Measurements from ENCODE around the gene DMXL1. TPM values are rescaled to one million over a fixed set of nuclear protein-coding genes. Genes with fewer than 3 reads are reported as not detected.
A peak's percentile ranks its signal among the peaks of the same experiment; 100 is the strongest.

Gene DMXL1
- polyA plus RNA-seq, 1 of the 3 experiments (the other 2 are of a cell fraction), result 6.6 TPM

GRCh38 chr5:119268387-119269060, 197.6 kb downstream of the DMXL1 start (continued):
- TF ChIP-seq TAF1 (IDR thresholded peaks at IDR 0.05; ENCODE audit: borderline replicate concordance, low read depth, low read length), result peak; percentile 55; the same call in 1 of the 2 replicates
- no peak for TF ChIP-seq YY1 (IDR thresholded peaks at IDR 0.05; ENCODE audit: low read depth)
- TF ChIP-seq FOXJ3 (CRISPR knock-in tag; IDR thresholded peaks at IDR 0.05), result no peak
- TF ChIP-seq EP300 (IDR thresholded peaks at IDR 0.05; ENCODE audit: borderline replicate concordance in 1 of 2, low read depth in 1 of 2, low read length in 1 of 2), result no peak; a peak in 1 of 4 replicates
- TF ChIP-seq MXI1 (IDR thresholded peaks at IDR 0.05; ENCODE audit: low read depth, low read length), result peak; percentile 65
- peak; percentile 40 for TF ChIP-seq NRF1 (IDR thresholded peaks at IDR 0.05; ENCODE audit: low read depth, low read length)
- no peak for TF ChIP-seq MEF2A (IDR thresholded peaks at IDR 0.05; ENCODE audit: borderline replicate concordance, low read depth)
- TF ChIP-seq POLR2AphosphoS5 (IDR thresholded peaks at IDR 0.05; ENCODE audit: low read depth, low read length), result peak; percentile 94
- TF ChIP-seq NFIC (IDR thresholded peaks at IDR 0.05; ENCODE audit: borderline replicate concordance), result no peak
- no peak for TF ChIP-seq USF1 (IDR thresholded peaks at IDR 0.05; ENCODE audit: borderline replicate concordance, low read depth)
- TF ChIP-seq RAD21 (IDR thresholded peaks at IDR 0.05; ENCODE audit: low read length), result peak; percentile 0; the same call in 1 of the 2 replicates
- TF ChIP-seq FOSL2 (IDR thresholded peaks at IDR 0.05; ENCODE audit: borderline replicate concordance, low read depth), result no peak

- TF ChIP-seq YY1 (IDR thresholded peaks at IDR 0.05; ENCODE audit: low read depth), result no peak
- peak; percentile 3; the same call in 1 of the 2 replicates for TF ChIP-seq POLR2AphosphoS5 (IDR thresholded peaks at IDR 0.05; ENCODE audit: low read depth, low read length)
- TF ChIP-seq MEF2A (IDR thresholded peaks at IDR 0.05; ENCODE audit: borderline replicate concordance, low read depth), result no peak
- no peak for TF ChIP-seq JUND (IDR thresholded peaks at IDR 0.05)
- TF ChIP-seq FOXJ3 (CRISPR knock-in tag; IDR thresholded peaks at IDR 0.05), result no peak
- TF ChIP-seq SIN3A (IDR thresholded peaks at IDR 0.05; ENCODE audit: borderline replicate concordance, low read depth, low read length), result no peak
- TF ChIP-seq GATA2 (CRISPR knock-in tag; IDR thresholded peaks at IDR 0.05), result peak; percentile 76
- TF ChIP-seq REST (IDR thresholded peaks at IDR 0.05; ENCODE audit: low read depth, low read length), result no peak
- no peak for TF ChIP-seq PBX3 (IDR thresholded peaks at IDR 0.05)
- no peak for TF ChIP-seq SMC3 (IDR thresholded peaks at IDR 0.05; ENCODE audit: low read depth, low read length)
- TF ChIP-seq FOXM1 (IDR thresholded peaks at IDR 0.05; ENCODE audit: low read depth), result no peak
- no peak for TF ChIP-seq NRF1 (IDR thresholded peaks at IDR 0.05; ENCODE audit: low read depth, low read length)
- no peak for TF ChIP-seq GABPA (IDR thresholded peaks at IDR 0.05; ENCODE audit: low read depth)
- POLR2A ChIA-PET, result interaction anchor here (0.6 to 1.5 kb wide), 6 partner anchors 13 to 281 kb away, joined by 3 to 11 read pairs (median 4); partner anchors contain the start of genes DMXL1 and DTWD2
- CTCF ChIA-PET, result interaction anchor here (0.7 to 1.7 kb wide), 5 partner anchors 46 to 281 kb away, joined by 3 to 7 read pairs (median 3); partner anchors contain the start of gene DTWD2
Measured at GRCh38 chr5:119269061-119269944, 198.4 kb downstream of the DMXL1 start.

More at GRCh38 chr5:119269061-119269944, 198.4 kb downstream of the DMXL1 start:
- Histone ChIP-seq H3K9me3 (no peaks in the 10 kb centered on the region), H3K27me3 (ENCODE audit: insufficient read depth) (no peaks in the 10 kb centered on the region), H3K9ac (peak overlapping the region; percentile 89), H3K79me2 (ENCODE audit: insufficient read depth) (peaks cover 54% of the 10 kb centered on the region), H3F3A (replicated peaks; ENCODE audit: insufficient read depth) (peaks cover 14% of the 10 kb centered on the region), H3K4me1 (ENCODE audit: control insufficient read depth in 1 of 2, insufficient read depth in 2 of 2, low read depth in 1 of 2, low read length in 1 of 2) (peaks cover 4 to 22% of the 10 kb centered on the region in 2 experiments; a peak in 3 of 4 replicates), H4K20me1 (ENCODE audit: insufficient read depth) (no peaks in the 10 kb centered on the region), H3K27ac (ENCODE audit: low read depth in 2 of 2, low read length in 1 of 2) (peak overlapping the region; percentile 62 to 85; a peak in 3 of 4 replicates), H3K36me3 (replicated peaks in 1 of 2; ENCODE audit: control insufficient read depth in 1 of 2, insufficient read depth in 2 of 2, low read length in 1 of 2) (no peaks in the 10 kb centered on the region), H3K9me2 (no peaks in the 10 kb centered on the region), H3K4me2 (peak overlapping the region; percentile 86), H2AFZ (ENCODE audit: low read depth) (peak overlapping the region; percentile 73), H3K4me3 (ENCODE audit: low read depth in 2 of 2, low read length in 1 of 2) (peak overlapping the region; percentile 64 to 100)
- WGBS (ENCODE audit: low lambda C conversion rate), result 19% methylated on average over 20 of the region's 24 CpGs
- DNase-seq, result peak; percentile 43
